Kidney (tissue), 14 donors: ENCODE data around the gene RAG2. TPM values are rescaled to one million over a fixed set of nuclear protein-coding genes. Genes with fewer than 3 reads are reported as not detected.

ENCODE experiments used
- DNase-seq, 5 donors: peaks; one replicate each; pipeline ENCODE4 v3.0.0-alpha.2; 2013 to 2020
- FAIRE-seq: peaks from 2 replicates; lab custom pipeline; 2012; peaks lifted over from hg19 to GRCh38; lab: Jason Lieb, UNC
- H3K27ac ChIP-seq, 2 donors: one replicate each; pipeline ENCODE4 v1.7.0; 2013; ENCODE audit warnings: low read depth in 2 of 2, low read length in 2 of 2, inconsistent platforms in 1 of 2
- H3K27me3 ChIP-seq: one replicate; pipeline ENCODE4 v1.7.1; 2013; ENCODE audit warnings: low read length, inconsistent platforms; ENCODE audit not compliant: control insufficient read depth, insufficient read depth
- H3K36me3 ChIP-seq, 3 donors: one replicate each; pipeline versions ENCODE4 v1.7.0 to v1.7.1; 2013; ENCODE audit warnings: low read length in 3 of 3, control low read depth in 1 of 3, inconsistent platforms in 1 of 3; ENCODE audit not compliant: insufficient read depth in 3 of 3, control insufficient read depth in 2 of 3
- H3K4me1 ChIP-seq, 3 donors: one replicate each; pipeline versions ENCODE4 v1.7.0 to v1.7.1; 2013; ENCODE audit warnings: low read length in 3 of 3, inconsistent platforms in 1 of 3, low read depth in 1 of 3; ENCODE audit not compliant: control insufficient read depth in 2 of 3, insufficient read depth in 2 of 3
- H3K4me3 ChIP-seq, 3 donors: one replicate each; pipeline versions ENCODE4 v1.7.0 to v1.8.1; 2013; ENCODE audit warnings: low read length in 3 of 3, control low read depth in 1 of 3, inconsistent platforms in 1 of 3
- H3K9ac ChIP-seq, 3 donors: one replicate each; pipeline versions ENCODE4 v1.7.0 to v1.7.1; 2013; ENCODE audit warnings: low read length in 3 of 3, control low read depth in 1 of 3, inconsistent platforms in 1 of 3
- H3K9me3 ChIP-seq, 3 donors: one replicate each; pipeline versions ENCODE4 v1.7.0 to v1.7.1; 2013; ENCODE audit warnings: low read length in 3 of 3, control low read depth in 1 of 3, inconsistent platforms in 1 of 3; ENCODE audit not compliant: control insufficient read depth in 2 of 3, insufficient read depth in 1 of 3
- CTCF ChIP-seq: IDR thresholded peaks from 3 replicates; pipeline ENCODE4 v1.5.1; 2012; ENCODE audit warnings: mild to moderate bottlenecking, moderate library complexity, borderline replicate concordance; ENCODE audit not compliant: insufficient read depth; ENCODE audit errors: extremely low read depth
- intact Hi-C: fragments of 100-400 bp; cut with DNase I; formaldehyde crosslinking; loops from one replicate; pipeline ENCODE4 v1.11.1; 2022
- polyA plus RNA-seq: library from polyadenylated mRNA; stranded (reverse); fragments of 350-450 nt; fragmentation: Illumina TruSeq; extraction: RNeasy Lipid Tissue Mini Kit (QIAGEN cat#74804); gene quantifications from one replicate; pipeline ENCODE4 v1.2.3, GENCODE V29; 2014; ENCODE audit warnings: low read depth, low replicate concordance; ENCODE audit not compliant: insufficient read depth
- total RNA-seq: library from RNA; stranded (reverse); fragmentation: NEBNext Ultra II Directional; extraction: Animal tissue kit (Norgen Biotek cat#: 25700); gene quantifications from one replicate; pipeline ENCODE4 v1.2.1, GENCODE V29; 2021
- donor health status: control.
- donor health status: control.
- donor health status: control.
- donor health status: control.
- donor health status: control.
- donor health status: DM: yes; HTN: yes; CAD: no.
- donor health status: Normal renal cell carcinoma (clear cell type).

The RAG2 gene
- total and polyA plus RNA-seq, 2 donors from 2014 or later: not detected

- Histone ChIP-seq H3K4me1 (peaks cover 0 to 5% (median 3%) of the 10 kb centered on the region in 3 donors), H3K4me3 (no peak overlapping the region), H3K9ac (no peak overlapping the region), H3K27me3 (peaks cover 2% of the 10 kb centered on the region), H3K36me3 (no peaks in the 10 kb centered on the region), H3K27ac (no peak overlapping the region), H3K9me3 (no peaks in the 10 kb centered on the region)
- intact Hi-C loops: no loop called here
- FAIRE-seq (no peak), DNase-seq (no peak)
- TF ChIP-seq CTCF: no peak
Observed at GRCh38 chr11:36591433-36591832, 6.6 kb downstream of the RAG2 start.

GRCh38 chr11:36590513-36590912 is 7.5 kb downstream of the RAG2 start:
- Histone ChIP-seq H3K4me3 (no peak overlapping the region), H3K36me3 (no peaks in the 10 kb centered on the region), H3K9me3 (no peaks in the 10 kb centered on the region), H3K27me3 (peaks cover 2% of the 10 kb centered on the region), H3K27ac (no peak overlapping the region), H3K4me1 (peaks cover 0 to 5% (median 3%) of the 10 kb centered on the region in 3 donors), H3K9ac (no peak overlapping the region)
- intact Hi-C loops: no loop called here
- no peak for DNase-seq
- FAIRE-seq: no peak
- no peak for TF ChIP-seq CTCF

GRCh38 chr11:36588099-36588498 is 9.9 kb downstream of the RAG2 start:
- H3K4me3 ChIP-seq: no peak overlapping the region
- H3K27me3 ChIP-seq: peaks cover 2% of the 10 kb centered on the region
- TF ChIP-seq CTCF: no peak
- no peak overlapping the region for H3K27ac ChIP-seq
- no peaks in the 10 kb centered on the region for H3K9me3 ChIP-seq
- DNase-seq (no peak), FAIRE-seq (no peak)
- intact Hi-C loops: no loop called here
- H3K36me3 ChIP-seq: no peaks in the 10 kb centered on the region
- no peaks in the 10 kb centered on the region for H3K4me1 ChIP-seq
- H3K9ac ChIP-seq: no peak overlapping the region

GRCh38 chr11:36586543-36586942 is 11.5 kb downstream of the RAG2 start:
- intact Hi-C loops: no loop called here
- Histone ChIP-seq H3K9ac (no peak overlapping the region), H3K9me3 (no peaks in the 10 kb centered on the region), H3K4me3 (no peak overlapping the region), H3K27me3 (peaks cover 2% of the 10 kb centered on the region), H3K4me1 (no peaks in the 10 kb centered on the region), H3K27ac (no peak overlapping the region), H3K36me3 (no peaks in the 10 kb centered on the region)
- TF ChIP-seq CTCF: no peak
- DNase-seq: no peak
- FAIRE-seq: no peak
